ENCODE data around the gene MAP6D1. TPM values are rescaled to one million over a fixed set of nuclear protein-coding genes. Genes with fewer than 3 reads are reported as not detected.

MAP6D1 gene
- total RNA-seq, 1 experiment from 2014 or later: 5.9 TPM

DNA sequence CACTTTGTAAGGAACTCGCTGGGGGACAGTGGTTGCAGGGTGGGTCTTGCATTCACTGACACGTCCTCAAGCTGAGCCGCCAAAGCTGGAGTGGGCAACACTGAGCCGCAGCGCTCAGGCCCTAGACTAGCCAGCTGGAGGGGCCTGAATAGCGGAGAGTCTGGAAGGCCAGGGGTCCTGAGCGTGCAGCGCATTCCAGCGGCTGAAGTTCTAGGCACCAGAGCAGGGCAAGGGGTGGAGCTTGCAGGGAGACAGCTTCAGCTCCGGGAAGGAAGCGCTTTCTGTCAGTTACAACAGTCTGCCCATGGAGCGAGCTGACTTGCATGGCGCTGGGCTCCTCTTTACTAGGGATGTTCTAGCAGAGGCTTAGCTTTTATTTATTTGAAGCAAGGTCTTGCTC lies 2.7 kb downstream of the MAP6D1 start:
- CTCF ChIA-PET: no interaction called here
- intact Hi-C loops (cut with micrococcal nuclease; ENCODE audit: unreplicated experiment): no loop called here
- no peak for TF ChIP-seq EZH2 (IDR thresholded peaks at IDR 0.05; ENCODE audit: borderline replicate concordance, low read depth, low read length, poor library complexity, severe bottlenecking)
- TF ChIP-seq, protein P1, sequence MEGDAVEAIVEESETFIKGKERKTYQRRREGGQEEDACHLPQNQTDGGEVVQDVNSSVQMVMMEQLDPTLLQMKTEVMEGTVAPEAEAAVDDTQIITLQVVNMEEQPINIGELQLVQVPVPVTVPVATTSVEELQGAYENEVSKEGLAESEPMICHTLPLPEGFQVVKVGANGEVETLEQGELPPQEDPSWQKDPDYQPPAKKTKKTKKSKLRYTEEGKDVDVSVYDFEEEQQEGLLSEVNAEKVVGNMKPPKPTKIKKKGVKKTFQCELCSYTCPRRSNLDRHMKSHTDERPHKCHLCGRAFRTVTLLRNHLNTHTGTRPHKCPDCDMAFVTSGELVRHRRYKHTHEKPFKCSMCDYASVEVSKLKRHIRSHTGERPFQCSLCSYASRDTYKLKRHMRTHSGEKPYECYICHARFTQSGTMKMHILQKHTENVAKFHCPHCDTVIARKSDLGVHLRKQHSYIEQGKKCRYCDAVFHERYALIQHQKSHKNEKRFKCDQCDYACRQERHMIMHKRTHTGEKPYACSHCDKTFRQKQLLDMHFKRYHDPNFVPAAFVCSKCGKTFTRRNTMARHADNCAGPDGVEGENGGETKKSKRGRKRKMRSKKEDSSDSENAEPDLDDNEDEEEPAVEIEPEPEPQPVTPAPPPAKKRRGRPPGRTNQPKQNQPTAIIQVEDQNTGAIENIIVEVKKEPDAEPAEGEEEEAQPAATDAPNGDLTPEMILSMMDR (conservative IDR thresholded peaks at IDR 0.05; ENCODE audit: low read depth, low read length): no peak
- H3K27ac ChIP-seq (ENCODE audit: low read depth, low read length, poor library complexity, severe bottlenecking): no peak overlapping the region
- no peaks in the 10 kb centered on the region for H3K27me3 ChIP-seq (replicated peaks; ENCODE audit: insufficient read depth, low read depth, low read length, poor library complexity)
- BruUV-seq (replicated peaks): no TSS peak
- no peaks in the 10 kb centered on the region for H3K9me3 ChIP-seq (ENCODE audit: low read depth, low read length, poor library complexity, severe bottlenecking)
- H3K4me1 ChIP-seq (ENCODE audit: insufficient read depth, low read length, poor library complexity, severe bottlenecking): no peaks in the 10 kb centered on the region
- no peak for DNase-seq (ENCODE audit: low spot score)
- no peaks in the 10 kb centered on the region for H3K36me3 ChIP-seq (ENCODE audit: insufficient read depth, low read length, poor library complexity, severe bottlenecking)
- H3K4me3 ChIP-seq (ENCODE audit: low read depth, low read length, poor library complexity, severe bottlenecking): no peak overlapping the region
- POLR2A ChIA-PET (ENCODE audit: low non-redundant PET): interaction anchor here (0.6 kb wide), 1 partner anchor 514 kb away, joined by 3 read pairs; no protein-coding TSS in a partner anchor

DNA sequence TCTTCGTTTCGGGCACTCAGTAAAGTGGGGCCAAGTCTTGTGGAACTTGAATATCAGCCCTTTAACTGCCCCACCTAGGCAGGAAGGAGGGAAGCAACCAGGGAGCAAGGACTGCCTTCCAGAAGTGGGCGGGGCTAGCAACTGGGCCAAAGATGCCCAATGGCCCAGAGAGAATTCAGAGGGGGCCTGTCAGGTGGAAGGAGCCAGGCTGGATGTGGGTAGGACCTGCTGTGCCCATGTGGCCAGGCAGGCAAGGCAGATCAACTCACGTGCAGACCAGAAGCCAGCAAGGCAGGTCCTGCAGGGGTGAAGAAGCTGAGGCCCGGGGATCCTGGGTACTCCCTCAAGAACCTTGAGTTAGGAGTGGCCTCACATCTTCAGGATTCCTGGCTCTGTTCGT lies 5.5 kb downstream of the MAP6D1 start:
- no peaks in the 10 kb centered on the region for H3K36me3 ChIP-seq (ENCODE audit: insufficient read depth, low read length, poor library complexity, severe bottlenecking)
- no peaks in the 10 kb centered on the region for H3K9me3 ChIP-seq (ENCODE audit: low read depth, low read length, poor library complexity, severe bottlenecking)
- H3K27ac ChIP-seq (ENCODE audit: low read depth, low read length, poor library complexity, severe bottlenecking): no peak overlapping the region
- TF ChIP-seq, protein P1 (conservative IDR thresholded peaks at IDR 0.05; ENCODE audit: low read depth, low read length): no peak
- no peak for TF ChIP-seq EZH2 (IDR thresholded peaks at IDR 0.05; ENCODE audit: borderline replicate concordance, low read depth, low read length, poor library complexity, severe bottlenecking)
- H3K27me3 ChIP-seq (replicated peaks; ENCODE audit: insufficient read depth, low read depth, low read length, poor library complexity): no peaks in the 10 kb centered on the region
- intact Hi-C loops (cut with micrococcal nuclease; ENCODE audit: unreplicated experiment): no loop called here
- no TSS peak for BruUV-seq (replicated peaks)
- ChIA-PET POLR2A (ENCODE audit: low non-redundant PET) (no interaction called here), CTCF (no interaction called here)
- no peaks in the 10 kb centered on the region for H3K4me1 ChIP-seq (ENCODE audit: insufficient read depth, low read length, poor library complexity, severe bottlenecking)
- DNase-seq (ENCODE audit: low spot score): no peak
- H3K4me3 ChIP-seq (ENCODE audit: low read depth, low read length, poor library complexity, severe bottlenecking): no peak overlapping the region

DNA sequence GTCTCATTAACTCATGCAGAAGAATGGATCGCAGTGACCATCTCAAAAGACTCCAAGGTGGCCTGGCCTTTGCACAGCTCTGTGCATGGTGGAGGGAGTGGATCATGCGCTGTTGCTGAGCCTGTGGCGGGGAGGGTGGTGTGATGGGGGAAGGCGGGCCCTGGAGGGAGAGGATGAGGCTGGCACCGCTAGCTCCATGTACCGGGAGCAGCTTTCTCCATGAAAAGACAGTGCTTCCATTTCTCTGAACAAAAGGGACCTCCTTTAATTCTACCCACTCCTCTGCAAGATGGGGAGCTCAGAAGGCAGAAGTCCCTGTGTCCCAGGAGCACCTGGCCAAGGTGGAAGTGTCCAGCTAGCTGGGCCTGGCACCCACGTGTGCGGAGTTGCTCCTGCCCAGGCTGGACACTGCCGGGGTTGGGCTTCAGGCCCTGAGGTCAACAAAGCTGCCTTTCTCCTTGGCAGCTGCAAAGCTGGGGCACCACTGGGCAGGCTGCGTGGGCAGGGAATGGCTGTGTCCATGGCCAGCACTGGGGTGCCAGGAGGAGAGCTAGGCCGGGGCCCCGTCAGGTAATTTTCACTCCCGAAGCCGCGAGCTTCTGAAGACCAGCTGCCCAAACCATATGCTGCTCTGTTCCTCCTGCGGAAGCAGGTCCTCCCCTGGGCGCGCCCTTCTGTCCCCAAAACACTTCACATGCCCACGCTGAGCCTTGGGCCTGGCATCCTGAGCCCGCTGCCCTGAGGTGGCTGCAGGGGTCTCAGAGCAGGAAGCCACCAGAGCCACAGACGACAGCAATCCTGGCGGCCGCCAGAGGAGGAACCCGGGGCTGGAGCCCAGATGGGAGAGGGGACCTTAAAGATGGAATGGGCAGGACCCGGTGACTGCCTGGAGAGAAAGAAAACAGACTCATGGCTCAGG lies 6.4 kb downstream of the MAP6D1 start:
- no TSS peak for BruUV-seq (replicated peaks)
- Histone ChIP-seq H3K27me3 (replicated peaks; ENCODE audit: insufficient read depth, low read depth, low read length, poor library complexity) (no peaks in the 10 kb centered on the region), H3K9me3 (ENCODE audit: low read depth, low read length, poor library complexity, severe bottlenecking) (no peaks in the 10 kb centered on the region), H3K36me3 (ENCODE audit: insufficient read depth, low read length, poor library complexity, severe bottlenecking) (no peaks in the 10 kb centered on the region), H3K4me3 (ENCODE audit: low read depth, low read length, poor library complexity, severe bottlenecking) (no peak overlapping the region), H3K4me1 (ENCODE audit: insufficient read depth, low read length, poor library complexity, severe bottlenecking) (no peaks in the 10 kb centered on the region), H3K27ac (ENCODE audit: low read depth, low read length, poor library complexity, severe bottlenecking) (no peak overlapping the region)
- intact Hi-C loops (cut with micrococcal nuclease; ENCODE audit: unreplicated experiment): no loop called here
- DNase-seq (ENCODE audit: low spot score): no peak
- POLR2A ChIA-PET (ENCODE audit: low non-redundant PET): interaction anchor here (0.6 kb wide), 1 partner anchor 330 kb away, joined by 3 read pairs; no protein-coding TSS in a partner anchor
- TF ChIP-seq, protein P1 (conservative IDR thresholded peaks at IDR 0.05; ENCODE audit: low read depth, low read length): no peak
- TF ChIP-seq EZH2 (IDR thresholded peaks at IDR 0.05; ENCODE audit: borderline replicate concordance, low read depth, low read length, poor library complexity, severe bottlenecking): no peak
- CTCF ChIA-PET: no interaction called here

All from A673 (cell line).